ENCODE measurements around the gene SHROOM1. TPM values are rescaled to one million over a fixed set of nuclear protein-coding genes. Genes with fewer than 3 reads are reported as not detected.
"Not testable (repeated sequence)": the region's sequence is repeated elsewhere in the genome, so short reads cannot be mapped to it uniquely, and the experiment has no call there.

SHROOM1 gene
- total and polyA plus RNA-seq, 12 donors, result 1.3 to 18.3 (median 5.3) TPM

- WGBS, 4 donors, result 69 to 79% (median 75%) methylated on average over 5 of the region's 5 CpGs
- intact Hi-C loops (cut with DNase I); H3K4me3 ChIP-seq; H3K4me1 ChIP-seq (replicated peaks in 1 of 2); H3K27me3 ChIP-seq; H3K27ac ChIP-seq; H3K9me3 ChIP-seq (replicated peaks in 1 of 3); H3K36me3 ChIP-seq (replicated peaks in 1 of 2); DNase-seq: not testable (repeated sequence)
These were observed 27.8 kb downstream of the SHROOM1 start for GRCh38 chr5:132802685-132803066.

GRCh38 chr5:132802044-132802684, 28.3 kb downstream of the SHROOM1 start:
- Histone ChIP-seq H3K36me3 (replicated peaks in 1 of 2) (no peaks in the 10 kb centered on the region), H3K9me3 (replicated peaks in 1 of 3) (no peaks in the 10 kb centered on the region), H3K27ac (no peak overlapping the region), H3K4me1 (replicated peaks in 1 of 2) (no peaks in the 10 kb centered on the region), H3K4me3 (no peak overlapping the region), H3K27me3 (no peaks in the 10 kb centered on the region)
- DNase-seq, result no peak
- 77 to 84% (median 82%) methylated on average over 5 of the region's 5 CpGs for WGBS, 4 donors
- intact Hi-C loops (cut with DNase I), result no loop called here
- TF ChIP-seq CTCF (IDR thresholded peaks at IDR 0.05) (no peak), POLR2A (IDR thresholded peaks at IDR 0.05) (no peak)

- H3K4me3 ChIP-seq, result no peak overlapping the region
- H3K9me3 ChIP-seq (replicated peaks in 1 of 3), result no peaks in the 10 kb centered on the region
- intact Hi-C loops (cut with DNase I), result no loop called here
- 61 to 79% (median 74%) methylated on average over 2 of the region's 2 CpGs for WGBS, 4 donors
- H3K4me1 ChIP-seq (replicated peaks in 1 of 2), result no peaks in the 10 kb centered on the region
- no peak for TF ChIP-seq CTCF (IDR thresholded peaks at IDR 0.05)
- TF ChIP-seq POLR2A (IDR thresholded peaks at IDR 0.05), result no peak
- H3K36me3 ChIP-seq (replicated peaks in 1 of 2), result no peaks in the 10 kb centered on the region
- no peaks in the 10 kb centered on the region for H3K27me3 ChIP-seq
- DNase-seq, result no peak
- H3K27ac ChIP-seq, result no peak overlapping the region
These were observed 29.9 kb downstream of the SHROOM1 start for GRCh38 chr5:132800545-132800944.

GRCh38 chr5:132799392-132799791, 31.1 kb downstream of the SHROOM1 start:
- TF ChIP-seq CTCF (IDR thresholded peaks at IDR 0.05), result no peak
- TF ChIP-seq POLR2A (IDR thresholded peaks at IDR 0.05), result no peak
- intact Hi-C loops (cut with DNase I), result no loop called here
- 83 to 93% (median 86%) methylated on average over 2 of the region's 2 CpGs for WGBS, 4 donors
- Histone ChIP-seq H3K27me3 (no peaks in the 10 kb centered on the region), H3K4me1 (replicated peaks in 1 of 2) (no peaks in the 10 kb centered on the region), H3K9me3 (replicated peaks in 1 of 3) (no peaks in the 10 kb centered on the region), H3K36me3 (replicated peaks in 1 of 2) (no peaks in the 10 kb centered on the region), H3K4me3 (no peak overlapping the region), H3K27ac (no peak overlapping the region)
- no peak for DNase-seq

GRCh38 chr5:132797651-132798050, 32.8 kb downstream of the SHROOM1 start:
- 69 to 88% (median 81%) methylated on average over 2 of the region's 2 CpGs for WGBS, 4 donors
- TF ChIP-seq POLR2A (IDR thresholded peaks at IDR 0.05), result no peak
- no peak for TF ChIP-seq CTCF (IDR thresholded peaks at IDR 0.05)
- intact Hi-C loops (cut with DNase I), result no loop called here
- no peak overlapping the region for H3K27ac ChIP-seq
- H3K27me3 ChIP-seq, result peaks cover 3% of the 10 kb centered on the region
- no peaks in the 10 kb centered on the region for H3K4me1 ChIP-seq (replicated peaks in 1 of 2)
- H3K9me3 ChIP-seq (replicated peaks in 1 of 3), result no peaks in the 10 kb centered on the region
- no peak overlapping the region for H3K4me3 ChIP-seq
- no peaks in the 10 kb centered on the region for H3K36me3 ChIP-seq (replicated peaks in 1 of 2)
- no peak for DNase-seq
